ENCODE results near the gene MYH4. TPM values are rescaled to one million over a fixed set of nuclear protein-coding genes. Genes with fewer than 3 reads are reported as not detected.

Gene MYH4
- not detected in 2 replicates for total RNA-seq (2014; rRNA removed; shearing (Covaris generic))

DNA sequence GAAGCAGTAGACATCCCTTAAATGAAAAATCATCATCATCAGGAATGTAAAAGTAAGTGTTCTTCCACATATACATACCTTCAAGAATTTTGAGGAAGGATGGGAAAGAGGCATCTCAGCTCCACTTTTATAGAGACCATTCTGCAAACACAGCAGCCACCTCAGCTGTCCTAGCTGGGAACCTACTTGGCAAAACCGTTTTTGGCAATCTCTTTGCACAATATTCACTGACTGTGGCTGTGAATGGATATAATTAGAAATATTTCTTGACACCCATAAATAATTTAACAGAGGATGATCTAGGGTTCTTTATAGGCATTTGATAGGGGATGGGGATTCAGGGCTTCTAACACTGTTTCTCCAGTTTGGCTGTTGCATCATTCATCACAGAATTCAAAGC lies at the start of gene MYH4:
MYH4 (minus strand) TSS at position 101 of the 400 bp plus-strand sequence. CDS start 2,814 bp downstream, outside the sequence.
- Histone ChIP-seq H3K27ac (no peak within 1 kb of the TSS), H3K4me3 (no peak within 1 kb of the TSS), H3K27me3 (no peaks in the 10 kb centered on the region), H3K36me3 (no peaks in the 10 kb centered on the region), H3K9me3 (replicated peaks) (no peaks in the 10 kb centered on the region), H3K4me1 (no peaks in the 10 kb centered on the region)
- DNase-seq, result no peak

- DNase-seq, result no peak
Observed at GRCh38 chr17:10518271-10519037, 49.1 kb upstream of the MYH4 start, which contains the start of gene MYH1. Gene MYH1 (minus strand): TSS chr17:10518542. CDS start chr17:10516642, 1,900 bp downstream.

GRCh38 chr17:10516638-10517037 lies 47.3 kb upstream of the MYH4 start:
- H3K4me1 ChIP-seq, result no peaks in the 10 kb centered on the region
- H3K4me3 ChIP-seq, result no peak overlapping the region
- H3K36me3 ChIP-seq, result no peaks in the 10 kb centered on the region
- no peak overlapping the region for H3K27ac ChIP-seq
- DNase-seq, result no peak
- H3K27me3 ChIP-seq, result no peaks in the 10 kb centered on the region
- no peaks in the 10 kb centered on the region for H3K9me3 ChIP-seq (replicated peaks)

More at GRCh38 chr17:10518271-10519037, 49.1 kb upstream of the MYH4 start, which contains the start of gene MYH1:
- H3K4me3 ChIP-seq, result no peak within 1 kb of the TSS
- no peaks in the 10 kb centered on the region for H3K4me1 ChIP-seq
- H3K27ac ChIP-seq, result no peak within 1 kb of the TSS
- H3K36me3 ChIP-seq, result no peaks in the 10 kb centered on the region
- H3K27me3 ChIP-seq, result no peaks in the 10 kb centered on the region
- no peaks in the 10 kb centered on the region for H3K9me3 ChIP-seq (replicated peaks)

- Histone ChIP-seq H3K27me3 (no peaks in the 10 kb centered on the region), H3K4me1 (no peaks in the 10 kb centered on the region), H3K9me3 (replicated peaks) (no peaks in the 10 kb centered on the region), H3K4me3 (no peak overlapping the region), H3K36me3 (no peaks in the 10 kb centered on the region), H3K27ac (no peak overlapping the region)
- no peak for DNase-seq
Observed at GRCh38 chr17:10516065-10516464, 46.7 kb upstream of the MYH4 start.

- Histone ChIP-seq H3K4me1 (no peaks in the 10 kb centered on the region), H3K36me3 (no peaks in the 10 kb centered on the region), H3K27me3 (no peaks in the 10 kb centered on the region), H3K27ac (no peak overlapping the region), H3K9me3 (replicated peaks) (no peaks in the 10 kb centered on the region), H3K4me3 (no peak overlapping the region)
- DNase-seq, result peak in 1 of 2 experiments; percentile 4
Observed at GRCh38 chr17:10513299-10514067, 44.1 kb upstream of the MYH4 start.

DNA sequence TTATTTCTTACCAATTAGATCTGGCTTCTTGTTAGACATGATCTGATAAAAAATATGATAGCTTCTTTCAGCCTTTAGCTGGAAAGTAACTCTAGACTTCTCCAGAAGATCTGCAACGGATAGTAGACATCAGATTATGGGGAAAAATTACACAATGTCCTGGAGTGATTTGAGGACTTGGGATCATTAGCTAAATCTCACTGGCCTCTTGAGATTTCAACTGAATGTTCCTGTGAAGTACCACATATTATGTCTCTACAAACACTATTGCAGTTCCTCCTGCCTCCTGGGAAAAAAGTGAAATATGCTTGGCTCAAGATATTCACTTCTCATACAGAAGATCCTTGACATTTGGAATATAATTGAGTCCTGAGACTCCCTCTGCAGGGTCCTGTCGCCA lies 43.5 kb upstream of the MYH4 start:
- Histone ChIP-seq H3K4me1 (no peaks in the 10 kb centered on the region), H3K9me3 (replicated peaks) (no peaks in the 10 kb centered on the region), H3K27me3 (no peaks in the 10 kb centered on the region), H3K4me3 (no peak overlapping the region), H3K36me3 (no peaks in the 10 kb centered on the region), H3K27ac (no peak overlapping the region)
- DNase-seq, result no peak

- no peaks in the 10 kb centered on the region for H3K27me3 ChIP-seq
- no peak overlapping the region for H3K27ac ChIP-seq
- no peak for DNase-seq
- H3K4me1 ChIP-seq, result no peaks in the 10 kb centered on the region
- no peaks in the 10 kb centered on the region for H3K9me3 ChIP-seq (replicated peaks)
- no peak overlapping the region for H3K4me3 ChIP-seq
- H3K36me3 ChIP-seq, result no peaks in the 10 kb centered on the region
Observed at GRCh38 chr17:10499950-10500349, 30.6 kb upstream of the MYH4 start.

GRCh38 chr17:10492004-10492403 lies 22.6 kb upstream of the MYH4 start:
- no peak for DNase-seq
- H3K36me3 ChIP-seq, result no peaks in the 10 kb centered on the region
- no peaks in the 10 kb centered on the region for H3K9me3 ChIP-seq (replicated peaks)
- H3K4me1 ChIP-seq, result no peaks in the 10 kb centered on the region
- no peaks in the 10 kb centered on the region for H3K27me3 ChIP-seq
- no peak overlapping the region for H3K4me3 ChIP-seq
- H3K27ac ChIP-seq, result no peak overlapping the region

DNA sequence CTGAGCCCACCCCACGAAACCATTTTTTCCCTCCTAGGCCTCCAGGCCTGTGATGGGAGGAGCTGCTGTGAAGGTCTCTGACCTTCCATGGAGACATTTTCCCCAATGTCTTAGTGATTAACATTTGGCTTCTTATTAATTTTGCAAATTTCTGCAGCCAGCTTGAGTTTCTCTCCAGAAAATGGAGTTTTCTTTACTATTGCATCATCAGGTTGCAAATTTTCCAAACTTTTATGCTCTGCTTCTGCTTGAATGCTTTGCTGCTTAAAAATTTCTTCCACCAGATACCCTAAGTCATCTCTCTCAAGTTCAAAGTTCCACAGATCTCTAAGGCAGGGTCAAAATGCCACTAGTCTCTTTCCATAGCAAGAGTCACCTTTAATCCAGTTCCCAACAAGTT lies 12.9 kb upstream of the MYH4 start:
- no peaks in the 10 kb centered on the region for H3K27me3 ChIP-seq
- no peak overlapping the region for H3K27ac ChIP-seq
- H3K36me3 ChIP-seq, result no peaks in the 10 kb centered on the region
- H3K9me3 ChIP-seq (replicated peaks), result no peaks in the 10 kb centered on the region
- H3K4me3 ChIP-seq, result no peak overlapping the region
- no peaks in the 10 kb centered on the region for H3K4me1 ChIP-seq
- no peak for DNase-seq

- H3K4me1 ChIP-seq, result no peaks in the 10 kb centered on the region
- no peak overlapping the region for H3K4me3 ChIP-seq
- H3K27me3 ChIP-seq, result no peaks in the 10 kb centered on the region
- DNase-seq, result no peak
- H3K27ac ChIP-seq, result no peak overlapping the region
- H3K9me3 ChIP-seq (replicated peaks), result no peaks in the 10 kb centered on the region
- H3K36me3 ChIP-seq, result no peaks in the 10 kb centered on the region
Observed at GRCh38 chr17:10477701-10478100, 8.3 kb upstream of the MYH4 start.

DNA sequence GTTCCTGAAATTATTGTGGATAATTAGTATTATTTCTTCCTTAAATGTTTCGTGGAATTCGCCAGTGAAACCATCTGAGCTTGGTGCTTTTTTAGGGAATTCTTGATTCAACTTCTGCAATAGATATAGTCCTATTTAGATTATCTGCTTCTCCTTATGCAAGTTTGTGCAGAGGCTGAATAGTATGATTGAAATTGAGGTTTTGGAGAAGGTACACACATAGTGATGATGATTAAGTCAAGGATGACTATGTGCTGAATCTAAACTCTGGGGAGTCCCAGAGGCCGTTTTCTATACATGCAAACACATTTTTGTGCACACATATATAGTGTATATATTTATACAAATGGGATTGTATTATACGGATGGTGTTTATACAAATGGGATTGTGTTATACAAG lies 5.2 kb upstream of the MYH4 start:
- no peak for DNase-seq
- no peak overlapping the region for H3K27ac ChIP-seq

DNA sequence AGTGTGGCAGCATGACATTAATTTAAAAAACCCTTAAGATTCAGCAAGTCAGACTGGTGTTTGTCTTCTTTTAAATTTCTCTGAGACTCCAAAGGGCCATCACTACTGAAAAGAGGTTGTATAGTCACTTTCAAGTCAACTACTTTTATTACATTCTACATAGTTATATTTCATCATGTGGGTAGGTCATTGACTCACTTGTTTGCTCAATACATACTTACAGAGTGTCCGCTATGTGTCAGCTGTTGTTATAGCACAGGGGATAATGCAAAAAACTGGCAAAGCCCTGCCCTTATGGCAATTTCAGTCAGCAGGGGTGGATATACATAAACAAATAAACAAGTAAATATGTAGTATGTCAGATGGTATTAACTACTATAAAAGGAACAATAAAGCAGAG lies 2.5 kb upstream of the MYH4 start:
- H3K4me1 ChIP-seq, result no peaks in the 10 kb centered on the region
- H3K27me3 ChIP-seq, result no peaks in the 10 kb centered on the region
- no peak overlapping the region for H3K4me3 ChIP-seq
- DNase-seq, result no peak
- H3K36me3 ChIP-seq, result no peaks in the 10 kb centered on the region
- H3K9me3 ChIP-seq (replicated peaks), result no peaks in the 10 kb centered on the region
- no peak overlapping the region for H3K27ac ChIP-seq

More for the DNA sequence above, 5.2 kb upstream of the MYH4 start:
- H3K4me1 ChIP-seq, result no peaks in the 10 kb centered on the region
- H3K4me3 ChIP-seq, result no peak overlapping the region
- no peaks in the 10 kb centered on the region for H3K9me3 ChIP-seq (replicated peaks)
- no peaks in the 10 kb centered on the region for H3K27me3 ChIP-seq
- H3K36me3 ChIP-seq, result no peaks in the 10 kb centered on the region

DNA sequence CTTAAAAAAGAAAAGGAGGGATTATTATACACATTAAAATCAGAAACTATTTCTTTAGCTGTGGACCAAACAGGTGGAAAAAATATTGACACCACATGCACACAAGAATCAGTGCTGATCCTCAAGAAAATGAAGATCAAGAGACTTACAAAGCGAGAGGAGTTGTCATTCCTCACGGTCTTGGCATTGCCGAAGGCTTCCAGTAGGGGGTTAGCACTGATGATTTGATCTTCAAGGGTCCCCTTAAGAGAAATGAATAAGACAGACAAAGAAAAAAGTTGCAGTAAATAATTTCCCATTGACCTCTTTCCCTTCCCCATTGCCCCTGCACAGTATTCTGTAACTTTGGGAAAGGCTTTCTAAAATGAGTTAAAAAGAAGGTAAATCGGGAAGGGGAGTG lies 6.0 kb downstream of the MYH4 start:
- no peak for DNase-seq
- Histone ChIP-seq H3K9me3 (replicated peaks) (no peaks in the 10 kb centered on the region), H3K27ac (no peak overlapping the region), H3K36me3 (no peaks in the 10 kb centered on the region), H3K27me3 (no peaks in the 10 kb centered on the region), H3K4me1 (no peaks in the 10 kb centered on the region), H3K4me3 (no peak overlapping the region)

DNA sequence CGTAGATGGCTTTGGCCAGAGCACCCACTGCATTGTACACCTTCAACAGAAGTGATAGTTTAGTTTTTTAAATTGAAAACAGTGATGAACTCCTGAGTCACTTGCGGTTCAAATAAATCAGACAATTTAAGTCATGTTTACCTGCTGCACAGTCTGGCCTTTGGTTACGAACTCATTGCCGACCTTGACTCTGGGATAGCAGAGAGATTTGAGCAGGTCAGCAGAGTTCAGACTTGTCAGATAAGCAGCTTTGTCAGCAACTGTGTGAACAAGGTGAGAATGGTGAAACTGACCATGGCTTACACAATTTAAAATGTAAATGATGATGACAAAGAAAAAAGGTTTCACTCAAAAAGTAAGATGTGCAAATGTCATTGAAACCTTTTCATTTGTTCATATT lies 9.3 kb downstream of the MYH4 start:
- H3K27ac ChIP-seq, result no peak overlapping the region
- no peak overlapping the region for H3K4me3 ChIP-seq
- H3K4me1 ChIP-seq, result no peaks in the 10 kb centered on the region
- no peaks in the 10 kb centered on the region for H3K27me3 ChIP-seq
- H3K9me3 ChIP-seq (replicated peaks), result no peaks in the 10 kb centered on the region
- DNase-seq, result no peak
- H3K36me3 ChIP-seq, result no peaks in the 10 kb centered on the region

DNA sequence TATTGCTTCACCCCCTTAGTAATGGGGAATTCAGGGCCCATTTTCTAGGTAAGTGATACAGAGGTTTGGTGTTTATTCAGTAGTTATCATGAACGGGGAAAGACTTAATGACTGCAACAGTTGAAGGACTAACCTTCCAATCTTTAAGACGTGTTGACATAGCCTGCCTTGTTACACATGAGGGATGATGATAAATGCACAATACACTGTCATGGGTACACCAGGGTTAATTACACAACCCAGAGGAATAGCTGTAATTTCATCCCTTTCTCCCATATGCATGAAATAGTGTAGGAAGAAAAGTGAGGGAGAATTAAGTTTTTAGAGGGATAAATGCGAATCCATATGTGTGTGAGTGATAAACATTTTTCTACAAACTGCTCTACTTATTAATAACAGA lies 10.7 kb downstream of the MYH4 start:
- Histone ChIP-seq H3K27ac (no peak overlapping the region), H3K27me3 (no peaks in the 10 kb centered on the region), H3K36me3 (no peaks in the 10 kb centered on the region), H3K9me3 (replicated peaks) (no peaks in the 10 kb centered on the region), H3K4me3 (no peak overlapping the region), H3K4me1 (no peaks in the 10 kb centered on the region)
- DNase-seq, result no peak

All from SJCRH30 (cell line).